Right atrium auricular region (tissue), 2 donors: ENCODE results near the gene CKS1B. TPM values are rescaled to one million over a fixed set of nuclear protein-coding genes. Genes with fewer than 3 reads are reported as not detected.

Experiments
- DNase-seq: peaks from one replicate; pipeline ENCODE4 v3.0.0-alpha.2; 2019; ENCODE audit warnings: low spot score
- H3K27ac ChIP-seq, 2 donors: fragments of 200-600 bp; sonication (generic); 1 replicate in 1 of 2; 2 replicates in 1 of 2; pipeline ENCODE4 v1.5.1; 2016 to 2019
- H3K27me3 ChIP-seq, 2 donors: fragments of 200-600 bp; sonication (generic); one replicate each; pipeline versions ENCODE4 v1.5.1 to v1.6.0; 2017 to 2019
- H3K36me3 ChIP-seq: fragments of 200-600 bp; sonication (generic); one replicate; pipeline ENCODE4 v1.5.1; 2016
- H3K4me1 ChIP-seq, 2 donors: fragments of 200-600 bp; sonication (generic); one replicate each; pipeline versions ENCODE4 v1.5.1 to v1.6.0; 2017 to 2019
- H3K4me3 ChIP-seq, 2 donors: fragments of 200-600 bp; sonication (generic); 1 replicate in 1 of 2; 2 replicates in 1 of 2; pipeline ENCODE4 v1.5.1; 2017 to 2019; ENCODE audit warnings: mild to moderate bottlenecking in 1 of 2, moderate library complexity in 1 of 2
- H3K9me3 ChIP-seq, 2 donors: fragments of 200-600 bp; sonication (generic); one replicate each; pipeline ENCODE4 v1.5.1; 2019
- total RNA-seq, 2 donors: library from RNA; depleted of rRNA; stranded (reverse); fragments of >200 nt; gene quantifications; one replicate each; pipeline ENCODE4 v1.1.0, GENCODE V29; 2016
- TF ChIP-seq, protein P1 (sequence below), 2 donors: fragments of 200-600 bp; sonication (generic); IDR thresholded peaks; one replicate each; pipeline ENCODE4 v1.5.1; 2019; ENCODE audit warnings: antibody characterized with exemption in 2 of 2

The CKS1B gene
- total RNA-seq, 2 donors from 2014 or later, result 20.0 to 23.8 TPM

DNA sequence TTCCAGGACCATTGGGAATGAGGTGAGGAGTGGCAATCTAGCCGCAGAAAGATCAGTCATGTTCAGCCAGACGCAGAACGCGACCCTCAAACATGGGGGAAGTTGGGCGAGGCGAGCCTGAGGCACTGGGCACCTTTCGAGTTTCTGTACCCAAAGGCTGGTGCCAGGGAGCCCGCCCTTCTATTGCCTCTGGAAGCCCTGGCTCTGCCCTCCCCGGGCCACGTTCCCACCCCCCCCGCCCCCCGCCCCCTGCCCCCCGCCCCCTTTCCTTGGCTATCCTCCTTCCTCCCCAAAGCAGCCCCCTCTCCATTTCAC lies 25.9 kb downstream of the CKS1B start:
- no peaks in the 10 kb centered on the region for H3K36me3 ChIP-seq
- peak overlapping the region; percentile 98 to 99 for H3K27ac ChIP-seq
- no peak for DNase-seq
- peak overlapping the region; percentile 87 to 92 for H3K4me3 ChIP-seq
- H3K4me1 ChIP-seq, result peaks cover 0 to 35% of the 10 kb centered on the region in 2 donors
- no peaks in the 10 kb centered on the region for H3K9me3 ChIP-seq
- TF ChIP-seq, protein P1, sequence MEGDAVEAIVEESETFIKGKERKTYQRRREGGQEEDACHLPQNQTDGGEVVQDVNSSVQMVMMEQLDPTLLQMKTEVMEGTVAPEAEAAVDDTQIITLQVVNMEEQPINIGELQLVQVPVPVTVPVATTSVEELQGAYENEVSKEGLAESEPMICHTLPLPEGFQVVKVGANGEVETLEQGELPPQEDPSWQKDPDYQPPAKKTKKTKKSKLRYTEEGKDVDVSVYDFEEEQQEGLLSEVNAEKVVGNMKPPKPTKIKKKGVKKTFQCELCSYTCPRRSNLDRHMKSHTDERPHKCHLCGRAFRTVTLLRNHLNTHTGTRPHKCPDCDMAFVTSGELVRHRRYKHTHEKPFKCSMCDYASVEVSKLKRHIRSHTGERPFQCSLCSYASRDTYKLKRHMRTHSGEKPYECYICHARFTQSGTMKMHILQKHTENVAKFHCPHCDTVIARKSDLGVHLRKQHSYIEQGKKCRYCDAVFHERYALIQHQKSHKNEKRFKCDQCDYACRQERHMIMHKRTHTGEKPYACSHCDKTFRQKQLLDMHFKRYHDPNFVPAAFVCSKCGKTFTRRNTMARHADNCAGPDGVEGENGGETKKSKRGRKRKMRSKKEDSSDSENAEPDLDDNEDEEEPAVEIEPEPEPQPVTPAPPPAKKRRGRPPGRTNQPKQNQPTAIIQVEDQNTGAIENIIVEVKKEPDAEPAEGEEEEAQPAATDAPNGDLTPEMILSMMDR (IDR thresholded peaks at IDR 0.05), result no peak
- no peaks in the 10 kb centered on the region for H3K27me3 ChIP-seq

DNA sequence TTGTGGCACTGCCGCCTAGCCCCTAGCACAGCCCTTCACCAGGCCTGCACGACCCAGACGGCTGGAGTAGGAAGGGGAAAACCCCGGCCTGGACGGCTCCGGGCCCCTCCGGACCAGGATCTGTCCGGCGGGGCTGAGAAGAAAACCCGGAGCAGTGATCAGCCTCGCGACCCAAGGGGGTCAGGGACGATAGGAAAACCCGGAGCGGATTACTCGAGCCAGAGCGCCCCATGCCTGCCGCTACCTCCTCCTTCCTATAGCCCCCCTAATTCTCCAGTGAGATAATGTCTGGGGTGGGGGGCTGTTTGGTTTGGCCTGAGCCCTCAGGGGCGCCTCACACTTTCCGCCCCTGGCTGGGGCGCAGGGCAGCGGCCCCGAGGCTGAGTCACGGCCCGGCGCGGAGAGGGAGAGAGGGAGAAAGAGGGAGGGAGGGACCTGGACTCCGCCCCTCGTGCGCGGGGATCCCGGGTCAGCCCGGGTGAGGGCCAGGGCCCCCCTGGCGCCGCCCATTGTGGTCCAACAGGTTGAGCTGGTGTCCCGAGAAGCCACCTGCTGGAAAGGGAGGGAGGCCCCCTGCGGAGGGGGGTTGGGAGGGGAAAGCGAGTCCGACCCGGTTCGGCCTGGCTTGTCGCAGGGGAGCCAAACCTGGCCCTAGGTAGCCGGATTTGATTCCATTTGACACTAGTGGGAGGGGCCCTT lies 26.4 kb downstream of the CKS1B start:
- TF ChIP-seq, protein P1 (IDR thresholded peaks at IDR 0.05), result peak in 1 of 2 donors; percentile 14
- Histone ChIP-seq H3K36me3 (no peaks in the 10 kb centered on the region), H3K27ac (peak overlapping the region; percentile 98 to 99), H3K4me3 (peak overlapping the region; percentile 87 to 92), H3K27me3 (no peaks in the 10 kb centered on the region), H3K9me3 (no peaks in the 10 kb centered on the region), H3K4me1 (peaks cover 0 to 40% of the 10 kb centered on the region in 2 donors)
- DNase-seq, result peak; percentile 88

DNA sequence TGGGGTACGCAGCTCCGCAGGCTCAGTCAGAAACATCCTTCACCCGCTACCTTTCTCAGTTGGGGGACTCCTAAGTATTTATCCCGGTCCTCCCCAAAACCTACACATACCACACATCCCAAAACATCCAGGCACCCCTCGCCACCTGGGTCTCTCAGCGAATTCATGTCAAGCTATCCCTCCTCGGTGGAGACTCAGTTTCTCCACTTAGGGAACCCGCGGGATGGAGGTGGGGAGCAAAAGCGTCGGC lies 26.9 kb downstream of the CKS1B start:
- Histone ChIP-seq H3K9me3 (no peaks in the 10 kb centered on the region), H3K27ac (peak overlapping the region; percentile 98 to 99), H3K36me3 (no peaks in the 10 kb centered on the region), H3K27me3 (no peaks in the 10 kb centered on the region), H3K4me3 (peak overlapping the region; percentile 87 to 92), H3K4me1 (peaks cover 0 to 45% of the 10 kb centered on the region in 2 donors)
- DNase-seq, result no peak
- TF ChIP-seq, protein P1 (IDR thresholded peaks at IDR 0.05), result no peak

DNA sequence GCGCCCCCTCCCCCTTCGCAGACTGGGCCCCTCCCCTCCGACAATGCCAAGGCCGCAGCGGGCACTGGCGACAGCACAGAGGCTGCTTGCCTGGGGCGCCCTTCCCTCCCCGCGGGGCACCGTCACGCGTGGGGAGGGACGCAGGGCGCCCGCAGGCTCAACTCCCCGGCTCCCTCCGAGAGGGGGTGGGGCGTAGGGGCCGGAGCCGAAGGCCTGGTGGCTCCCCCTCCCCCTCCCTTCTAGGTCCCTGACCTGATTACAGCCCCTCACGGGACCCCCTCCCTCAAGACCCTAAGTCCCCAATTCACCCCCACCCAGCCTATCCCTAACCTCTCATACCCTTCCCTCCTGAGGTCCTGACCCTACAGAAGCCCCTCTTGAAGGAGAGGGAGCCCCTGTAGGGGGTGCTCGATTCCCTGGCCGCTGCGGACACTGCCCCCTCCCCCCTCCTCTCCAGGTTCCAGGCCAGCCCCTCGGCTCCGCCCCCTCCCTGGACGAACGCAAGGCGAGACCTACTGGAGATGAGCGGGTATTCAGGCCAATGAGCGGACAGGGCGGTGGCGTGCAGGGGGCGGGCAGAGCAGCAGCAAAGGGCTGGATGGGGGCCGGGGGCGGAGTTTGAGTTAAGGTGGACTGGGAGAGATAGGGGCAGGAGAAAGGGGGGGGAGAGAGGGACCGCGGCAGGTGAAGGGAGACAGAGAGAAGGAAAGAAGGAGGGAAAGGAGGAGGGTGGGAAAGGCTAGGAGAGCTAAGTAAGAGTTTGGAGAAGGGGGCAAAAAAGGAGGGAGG lies 27.4 kb downstream of the CKS1B start:
- H3K36me3 ChIP-seq, result no peaks in the 10 kb centered on the region

DNA sequence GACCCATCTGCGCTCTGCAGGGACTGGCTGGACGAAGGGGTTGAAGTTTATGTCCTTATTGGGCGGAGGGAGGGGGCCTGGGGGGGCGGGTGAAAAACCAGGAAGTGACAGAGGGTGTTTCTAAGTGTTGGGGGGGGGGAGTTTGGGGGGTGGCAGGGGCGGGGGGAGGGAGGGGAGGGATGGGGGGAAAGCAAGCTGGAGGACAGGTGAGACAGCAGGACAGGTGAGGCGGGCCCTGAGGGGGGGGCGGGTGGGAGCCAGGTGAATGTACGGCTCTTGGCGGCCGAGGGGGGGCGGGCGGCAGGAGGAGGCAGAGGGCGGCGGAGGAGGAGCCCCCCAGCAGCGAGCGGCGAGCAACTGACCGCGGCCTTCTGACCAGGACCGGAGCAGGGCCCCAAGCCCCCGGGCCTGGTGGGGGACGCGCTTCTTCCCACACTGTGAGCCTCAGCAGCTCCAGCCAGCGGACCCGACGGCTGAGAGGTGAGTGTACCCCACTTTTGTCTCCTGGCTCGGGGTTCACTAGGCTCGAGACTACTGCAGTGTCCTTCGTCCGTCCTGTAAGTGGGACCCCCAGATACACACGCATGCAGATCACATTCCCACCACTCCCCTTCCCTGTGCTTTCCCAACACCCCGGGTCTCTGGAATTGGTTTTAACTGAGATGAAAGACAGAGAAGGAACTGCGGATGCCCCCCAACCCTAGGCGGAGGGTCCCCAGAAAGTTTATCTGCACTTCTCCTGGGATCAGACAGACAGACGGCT lies 28.2 kb downstream of the CKS1B start, which contains the start of gene ZBTB7B:
ZBTB7B (plus strand) TSS at position 339 of the 763 bp plus-strand sequence. CDS start 11,859 bp downstream, outside the sequence.
- TF ChIP-seq, protein P1 (IDR thresholded peaks at IDR 0.05), result no peak
- H3K9me3 ChIP-seq, result no peaks in the 10 kb centered on the region
- H3K36me3 ChIP-seq, result no peaks in the 10 kb centered on the region
- peak within 1 kb of the TSS; percentile 87 to 92 for H3K4me3 ChIP-seq
- DNase-seq, result no peak
- H3K27me3 ChIP-seq, result no peaks in the 10 kb centered on the region
- peaks cover 0 to 58% of the 10 kb centered on the region in 2 donors for H3K4me1 ChIP-seq
- H3K27ac ChIP-seq, result peak within 1 kb of the TSS; percentile 98 to 99

More for the DNA sequence above, 27.4 kb downstream of the CKS1B start:
- Histone ChIP-seq H3K9me3 (no peaks in the 10 kb centered on the region), H3K4me3 (peak overlapping the region; percentile 87 to 92), H3K4me1 (peaks cover 0 to 50% of the 10 kb centered on the region in 2 donors), H3K27ac (peak overlapping the region; percentile 98 to 99), H3K27me3 (no peaks in the 10 kb centered on the region)
- TF ChIP-seq, protein P1 (IDR thresholded peaks at IDR 0.05), result peak; percentile 37 to 65
- peak; percentile 100 for DNase-seq
